GM18498 (cell line): ENCODE results near the gene NDUFAF8.

Source experiments
- ATAC-seq: cut with Tn5 transposase; IDR thresholded peaks from one replicate; pipeline ENCODE4 v1.9.1; 2021; ENCODE audit warnings: mild to moderate bottlenecking, moderate library complexity; ENCODE audit not compliant: unreplicated experiment

The NDUFAF8 gene

GRCh38 chr17:81200695-81201580 lies 38.2 kb upstream of the NDUFAF8 start:
- no peak for ATAC-seq

- ATAC-seq: no peak
Observed at GRCh38 chr17:81202318-81202717, 36.8 kb upstream of the NDUFAF8 start.

- ATAC-seq: no peak
Observed at GRCh38 chr17:81203136-81203535, 36.0 kb upstream of the NDUFAF8 start.

GRCh38 chr17:81204578-81204977 lies 34.5 kb upstream of the NDUFAF8 start:
- ATAC-seq: no peak

- ATAC-seq: no peak
Observed at GRCh38 chr17:81206166-81206565, 33.0 kb upstream of the NDUFAF8 start.

- ATAC-seq: no peak
Observed at GRCh38 chr17:81206657-81207056, 32.5 kb upstream of the NDUFAF8 start.

- no peak for ATAC-seq
Observed at GRCh38 chr17:81207610-81208581, 31.2 kb upstream of the NDUFAF8 start.

- ATAC-seq: no peak
Observed at GRCh38 chr17:81208651-81209050, 30.5 kb upstream of the NDUFAF8 start.

GRCh38 chr17:81209141-81209540 lies 30.0 kb upstream of the NDUFAF8 start:
- no peak for ATAC-seq

GRCh38 chr17:81210466-81210865 lies 28.7 kb upstream of the NDUFAF8 start:
- ATAC-seq: no peak

- ATAC-seq: no peak
Observed at GRCh38 chr17:81210868-81211267, 28.2 kb upstream of the NDUFAF8 start.

GRCh38 chr17:81212365-81212764 lies 26.8 kb upstream of the NDUFAF8 start:
- no peak for ATAC-seq

- no peak for ATAC-seq
Observed at GRCh38 chr17:81213978-81214377, 25.1 kb upstream of the NDUFAF8 start.

GRCh38 chr17:81217491-81217890 lies 21.6 kb upstream of the NDUFAF8 start:
- no peak for ATAC-seq

GRCh38 chr17:81218459-81218858 lies 20.7 kb upstream of the NDUFAF8 start:
- ATAC-seq: no peak

- ATAC-seq: no peak
Observed at GRCh38 chr17:81218991-81219390, 20.1 kb upstream of the NDUFAF8 start.

- no peak for ATAC-seq
Observed at GRCh38 chr17:81219476-81220180, 19.5 kb upstream of the NDUFAF8 start.

- ATAC-seq: no peak
Observed at GRCh38 chr17:81221371-81221841, 17.7 kb upstream of the NDUFAF8 start.

GRCh38 chr17:81221842-81222619 lies 17.1 kb upstream of the NDUFAF8 start:
- ATAC-seq: no peak

GRCh38 chr17:81222620-81222905 lies 16.6 kb upstream of the NDUFAF8 start:
- ATAC-seq: no peak
